GM15510 (cell line): ENCODE measurements around the gene ASIC2.

Experiments
- POLR2A ChIP-seq: IDR thresholded peaks from 3 replicates; pipeline ENCODE4 v1.6.1; 2011; ENCODE audit warnings: borderline replicate concordance; ENCODE audit not compliant: insufficient read length; ENCODE audit errors: extremely low read depth

Gene ASIC2

GRCh38 chr17:33297643-33298042 is 4.5 kb upstream of the ASIC2 start:
- no peak for TF ChIP-seq POLR2A

DNA sequence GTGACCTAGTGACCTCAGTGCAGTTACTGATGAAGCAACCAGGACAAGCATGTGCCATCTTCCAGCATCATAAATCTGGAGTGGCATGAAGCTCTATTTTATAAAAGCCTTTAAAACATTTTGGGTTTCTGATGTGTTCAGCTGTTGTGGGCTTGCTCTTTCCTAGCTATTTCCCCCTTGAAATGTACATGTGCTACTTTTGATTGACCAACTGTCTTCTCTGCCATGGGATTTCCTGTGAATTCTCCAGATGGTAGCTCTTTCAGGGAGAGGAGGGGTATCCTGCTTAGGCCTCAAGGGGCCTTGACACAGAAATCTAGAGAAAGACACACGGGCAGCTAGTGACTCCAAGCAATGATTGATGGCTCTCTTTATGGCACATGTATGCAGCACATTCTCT is 1.9 kb upstream of the ASIC2 start:
- no peak for TF ChIP-seq POLR2A

GRCh38 chr17:33292201-33292980 is 704 bp downstream of the ASIC2 start:
- no peak for TF ChIP-seq POLR2A

GRCh38 chr17:33291248-33292200 is 1.6 kb downstream of the ASIC2 start:
- no peak for TF ChIP-seq POLR2A

DNA sequence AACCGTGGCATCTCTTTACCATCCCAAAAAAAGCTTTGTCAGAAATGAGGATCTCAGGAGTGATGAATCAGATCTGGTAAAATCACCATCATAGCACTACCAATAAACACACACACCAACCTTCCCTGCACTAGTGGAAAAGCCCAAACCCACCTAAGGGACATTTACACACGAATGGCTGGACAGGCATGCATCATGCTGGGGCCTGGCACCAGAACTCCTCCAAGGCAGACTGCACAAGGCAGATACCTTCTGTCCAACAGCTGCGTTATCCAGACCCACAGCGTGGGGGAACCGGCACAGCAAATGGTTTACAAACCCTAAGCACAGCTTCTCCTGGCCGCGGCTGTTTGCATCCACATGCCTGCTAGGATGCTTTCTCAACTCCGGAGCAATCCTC is 2.8 kb downstream of the ASIC2 start:
- TF ChIP-seq POLR2A: no peak

GRCh38 chr17:33288954-33289353 is 4.1 kb downstream of the ASIC2 start:
- TF ChIP-seq POLR2A: no peak

- no peak for TF ChIP-seq POLR2A
Observed at GRCh38 chr17:33287096-33287725, 5.9 kb downstream of the ASIC2 start.

DNA sequence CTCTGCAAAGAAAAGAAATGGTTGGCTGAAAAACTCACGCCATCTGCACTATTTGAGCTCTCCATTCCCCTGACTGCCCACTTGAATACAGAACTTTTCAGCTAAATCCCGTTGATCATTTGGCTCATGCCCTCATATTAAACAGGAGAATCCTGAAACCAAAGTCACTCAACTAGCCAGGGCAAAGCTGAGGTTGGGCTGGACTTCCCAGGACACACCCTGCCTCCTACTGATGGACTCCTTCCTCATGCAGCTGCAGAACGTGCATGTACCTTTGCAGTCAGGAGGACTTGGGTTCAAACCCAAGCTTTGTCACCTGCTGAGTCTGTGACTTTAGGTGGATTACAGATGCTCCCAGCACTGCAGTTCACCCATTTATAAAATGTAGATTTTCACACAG is 7.7 kb downstream of the ASIC2 start:
- no peak for TF ChIP-seq POLR2A

GRCh38 chr17:33284022-33284421 is 9.1 kb downstream of the ASIC2 start:
- no peak for TF ChIP-seq POLR2A

DNA sequence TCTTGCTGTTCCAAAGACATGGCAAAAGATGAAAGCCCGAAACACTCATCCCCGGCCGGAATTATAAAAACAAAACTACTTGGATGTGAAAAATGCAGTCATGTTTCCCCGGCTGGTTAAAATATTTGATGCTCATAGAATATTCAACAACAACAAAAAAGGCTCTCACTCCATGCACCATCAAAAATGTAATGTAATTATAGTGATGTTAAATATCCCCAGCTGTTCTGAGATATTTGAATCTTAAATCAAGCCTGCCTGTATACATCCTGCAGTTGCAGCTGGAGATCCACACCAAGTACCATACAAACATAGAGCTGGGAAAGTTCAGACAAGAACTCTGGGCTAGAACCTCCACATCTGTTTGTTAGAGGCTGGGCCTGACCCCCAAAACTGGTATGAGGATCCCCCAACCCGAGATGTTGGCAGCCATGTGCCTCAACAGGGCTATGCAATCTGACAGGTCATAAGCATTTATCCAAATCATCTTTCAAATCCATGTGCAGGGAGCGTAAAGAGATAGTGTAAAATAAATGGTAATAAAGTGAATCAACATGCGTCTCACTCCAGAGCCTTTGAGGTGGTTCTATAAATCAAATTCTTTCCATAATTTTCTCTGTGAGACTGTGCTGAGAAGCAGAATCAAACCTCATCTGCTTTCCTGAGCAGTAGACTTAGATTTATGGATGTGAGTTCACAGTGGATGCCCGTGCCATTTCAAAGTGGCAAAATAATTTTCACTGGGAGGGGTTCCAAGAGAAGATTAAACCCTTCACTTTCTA is 12.7 kb downstream of the ASIC2 start:
- no peak for TF ChIP-seq POLR2A

DNA sequence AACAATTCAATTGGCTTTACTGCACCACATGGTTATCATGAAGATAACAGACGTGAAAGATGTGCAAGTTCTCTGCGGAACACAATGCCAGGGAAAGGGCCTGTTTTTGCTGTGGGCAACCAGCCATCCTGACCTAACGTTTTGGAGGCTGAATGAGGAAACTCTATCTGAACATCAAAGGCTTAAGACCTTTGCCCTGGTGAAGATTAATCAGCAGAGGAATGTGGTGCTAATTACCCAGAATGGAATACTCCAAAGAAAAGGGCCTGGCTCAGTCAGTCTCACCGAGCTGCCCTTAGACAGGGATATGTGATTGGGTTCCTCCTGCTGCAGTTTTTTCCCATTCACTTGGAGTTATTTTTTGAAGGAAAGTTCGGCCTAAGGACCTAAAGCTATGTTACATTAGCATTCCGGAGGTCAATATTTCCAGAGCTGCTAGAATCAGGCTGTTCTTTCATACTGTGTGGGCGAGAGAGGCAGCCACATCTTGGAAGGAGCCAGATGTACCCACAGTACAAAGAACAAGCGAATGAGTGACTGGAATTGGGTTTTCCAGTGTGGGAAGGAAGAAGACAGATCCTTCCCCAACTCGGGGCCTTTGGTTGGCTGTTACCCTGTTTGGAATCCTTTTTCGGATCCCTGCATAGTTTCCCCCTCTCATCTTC is 15.5 kb downstream of the ASIC2 start:
- no peak for TF ChIP-seq POLR2A

GRCh38 chr17:33273743-33274410 is 19.2 kb downstream of the ASIC2 start:
- no peak for TF ChIP-seq POLR2A

- TF ChIP-seq POLR2A: no peak
Observed at GRCh38 chr17:33273271-33273670, 19.8 kb downstream of the ASIC2 start.
